HCT116 (cell line): Measurements from ENCODE around the gene KCNK4. TPM values are rescaled to one million over a fixed set of nuclear protein-coding genes. Genes with fewer than 3 reads are reported as not detected.

ENCODE experiments used
- ATAC-seq: fragments of 200-7000 bp; cut with Tn5 transposase; 2 replicates; pipeline ENCODE4 v1.9.1; 2020; ENCODE audit warnings: mild to moderate bottlenecking, moderate library complexity
- BruUV-seq: library from RNA; stranded (reverse); fragments of 400-500 nt; replicated peaks from 2 replicates; lab custom pipeline; 2021; lab: Mats Ljungman, UMichigan
- CTCF ChIA-PET: fragments of 300-600 bp; sonication (Branson Sonifier 250); formaldehyde crosslinking; loops from one replicate; lab custom pipeline; 2021; ENCODE audit warnings: antibody characterized with exemption; lab: Charles Lee
- POLR2A ChIA-PET: fragments of 300-600, 350-600 bp; sonication (Branson Sonifier 250); formaldehyde crosslinking; loops from one replicate; lab custom pipeline; 2021; ENCODE audit warnings: antibody characterized with exemption; lab: Charles Lee
- RAD21 ChIA-PET, 2 experiments: fragments of 300-600 bp; sonication (Branson Sonifier 250); formaldehyde crosslinking; loops; one replicate each; lab custom pipeline; 2023; ENCODE audit warnings: low total read pairs in 2 of 2; ENCODE audit not compliant: uncharacterized antibody in 2 of 2, unreplicated experiment in 2 of 2, low non-redundant PET in 1 of 2; lab: Charles Lee
- DNase-seq: peaks from one replicate; pipeline ENCODE4 v3.0.0-alpha.2; 2010; ENCODE audit warnings: low read depth, low spot score
- H2AFZ ChIP-seq: fragments of 200-600 bp; shearing (Covaris generic), sonication (generic); 2 replicates; pipeline ENCODE4 v1.6.1; 2017; ENCODE audit warnings: low read depth, mixed run types, mixed read lengths, antibody characterized with exemption, low read length; ENCODE audit not compliant: poor library complexity, severe bottlenecking
- H3K27ac ChIP-seq: 2 replicates; pipeline ENCODE4 v1.5.1; 2012; ENCODE audit warnings: low read depth, low read length
- H3K27me3 ChIP-seq: fragments of 200-600 bp; sonication (generic); 2 replicates; pipeline ENCODE4 v1.6.1; 2016; ENCODE audit warnings: mixed run types, low read length, mixed read lengths; ENCODE audit not compliant: insufficient read depth
- H3K36me3 ChIP-seq, 2 experiments: fragments of 200-500 bp in 1 of 2; fragments of 200-600 bp in 1 of 2; sonication (Bioruptor generic) in 1 of 2; sonication (generic) in 1 of 2; 2 replicates each; pipeline versions ENCODE4 v1.5.1 to v1.6.1; 2014 to 2016; ENCODE audit warnings: low read length in 2 of 2, inconsistent platforms in 1 of 2, mixed read lengths in 1 of 2, mixed run types in 1 of 2; ENCODE audit not compliant: insufficient read depth in 2 of 2, control insufficient read depth in 1 of 2
- H3K4me1 ChIP-seq, 2 experiments: fragments of 200-600 bp in 1 of 2; sonication (generic) in 1 of 2; 2 replicates each; pipeline versions ENCODE4 v1.5.1 to v1.6.1; 2012 to 2017; ENCODE audit warnings: low read length in 2 of 2, inconsistent platforms in 1 of 2, mild to moderate bottlenecking in 1 of 2, mixed read lengths in 1 of 2, mixed run types in 1 of 2, moderate library complexity in 1 of 2; ENCODE audit not compliant: insufficient read depth in 2 of 2, control insufficient read depth in 1 of 2
- H3K4me2 ChIP-seq: fragments of 200-600 bp; sonication (generic); 2 replicates; pipeline ENCODE4 v1.6.1; 2017; ENCODE audit warnings: mixed run types, low read length, mixed read lengths
- H3K4me3 ChIP-seq, 2 experiments: fragments of 200-600 bp in 1 of 2; sonication (generic) in 1 of 2; replicated peaks in 1 of 2; 2 replicates each; pipeline ENCODE4 v1.5.1; 2011 to 2016; ENCODE audit warnings: low read length in 2 of 2, control low read depth in 1 of 2, low read depth in 1 of 2, mild to moderate bottlenecking in 1 of 2, mixed read lengths in 1 of 2, mixed run types in 1 of 2
- H3K79me2 ChIP-seq: fragments of 200-600 bp; sonication (generic); 2 replicates; pipeline ENCODE4 v1.6.1; 2017; ENCODE audit warnings: mild to moderate bottlenecking, mixed run types, low read length, moderate library complexity, mixed read lengths; ENCODE audit not compliant: insufficient read depth
- H3K9ac ChIP-seq: fragments of 200-600 bp; sonication (generic); 2 replicates; pipeline ENCODE4 v1.6.1; 2016; ENCODE audit warnings: low read length, mixed read lengths
- H3K9me2 ChIP-seq: fragments of 200-600 bp; sonication (generic), shearing (Covaris generic); 2 replicates; pipeline ENCODE4 v1.6.1; 2017; ENCODE audit warnings: mixed run types, mild to moderate bottlenecking, moderate library complexity; ENCODE audit not compliant: insufficient read depth
- H3K9me3 ChIP-seq, 2 experiments: fragments of 200-500 bp in 1 of 2; fragments of 200-600 bp in 1 of 2; sonication (Bioruptor generic) in 1 of 2; sonication (generic) in 1 of 2; 2 replicates each; pipeline ENCODE4 v1.6.1; 2014 to 2017; ENCODE audit warnings: low read length in 2 of 2, mixed read lengths in 2 of 2, inconsistent platforms in 1 of 2, low read depth in 1 of 2, mild to moderate bottlenecking in 1 of 2, mixed run types in 1 of 2, moderate library complexity in 1 of 2; ENCODE audit not compliant: control insufficient read depth in 1 of 2, insufficient read depth in 1 of 2
- H4K20me1 ChIP-seq: fragments of 200-600 bp; sonication (generic), shearing (Covaris generic); 2 replicates; pipeline ENCODE4 v1.6.1; 2017; ENCODE audit warnings: mixed run types, mild to moderate bottlenecking, moderate library complexity; ENCODE audit not compliant: insufficient read depth
- CBX3 ChIP-seq: IDR thresholded peaks from 2 replicates; pipeline ENCODE4 v1.6.1; 2012; ENCODE audit warnings: low read depth
- CEBPB ChIP-seq: IDR thresholded peaks from 2 replicates; pipeline ENCODE4 v1.6.1; 2012; ENCODE audit warnings: low read depth
- EGR1 ChIP-seq: IDR thresholded peaks from 2 replicates; pipeline ENCODE4 v1.6.1; 2012; ENCODE audit warnings: low read depth
- ELF1 ChIP-seq: IDR thresholded peaks from 2 replicates; pipeline ENCODE4 v1.6.1; 2012; ENCODE audit warnings: low read depth, borderline replicate concordance
- EZH2 ChIP-seq: fragments of 200-600 bp; sonication (generic); IDR thresholded peaks from 2 replicates; pipeline ENCODE4 v1.6.1; 2017; ENCODE audit warnings: antibody characterized with exemption, mixed run types
- EZH2phosphoT487 ChIP-seq: fragments of 200-600 bp; IDR thresholded peaks from 2 replicates; pipeline ENCODE4 v1.6.1; 2018; ENCODE audit warnings: antibody characterized with exemption, borderline replicate concordance
- POLR2A ChIP-seq: IDR thresholded peaks from 2 replicates; pipeline ENCODE4 v1.7.0; 2011; ENCODE audit warnings: borderline replicate concordance; ENCODE audit not compliant: insufficient read depth, insufficient read length; ENCODE audit errors: extremely low read depth
- POLR2AphosphoS5 ChIP-seq: IDR thresholded peaks from 2 replicates; pipeline ENCODE4 v1.6.1; 2011; ENCODE audit warnings: mild to moderate bottlenecking, low read depth, low read length, moderate library complexity
- RAD21 ChIP-seq: IDR thresholded peaks from 2 replicates; pipeline ENCODE4 v1.6.1; 2012; ENCODE audit warnings: low read depth, mild to moderate bottlenecking
- SIN3A ChIP-seq: IDR thresholded peaks from 2 replicates; pipeline ENCODE4 v1.6.1; 2012; ENCODE audit warnings: low read depth
- SP1 ChIP-seq: IDR thresholded peaks from 2 replicates; pipeline ENCODE4 v1.6.1; 2012; ENCODE audit warnings: low read depth
- SRF ChIP-seq: IDR thresholded peaks from 2 replicates; pipeline ENCODE4 v1.6.1; 2012; ENCODE audit warnings: low read depth
- TCF7L2 ChIP-seq: IDR thresholded peaks from 2 replicates; pipeline ENCODE4 v1.7.0; 2011; ENCODE audit warnings: borderline replicate concordance, inconsistent platforms; ENCODE audit not compliant: insufficient read depth, insufficient read length; ENCODE audit errors: extremely low read depth
- ZFX ChIP-seq: fragments of 450-650 bp; IDR thresholded peaks from 2 replicates; pipeline ENCODE4 v1.6.1; 2017
- ZNF274 ChIP-seq: fragments of 200-500 bp; sonication (Bioruptor generic); IDR thresholded peaks from 2 replicates; pipeline ENCODE4 v1.6.1; 2014; ENCODE audit warnings: mild to moderate bottlenecking, low read depth, low read length, inconsistent platforms
- intact Hi-C: fragments of 100-400 bp; cut with micrococcal nuclease; formaldehyde crosslinking; loops from 2 replicates; pipeline ENCODE4 v1.10.0; 2022
- total RNA-seq: library from RNA; stranded (reverse); gene quantifications from one replicate; pipeline ENCODE4 v1.2.1, GENCODE V29; 2021; ENCODE audit not compliant: unreplicated experiment
- TF ChIP-seq, protein P1 (sequence below): IDR thresholded peaks from 2 replicates; pipeline ENCODE4 v1.6.1; 2011; ENCODE audit warnings: mild to moderate bottlenecking, low read length, moderate library complexity; ENCODE audit not compliant: insufficient replicate concordance; ENCODE audit errors: extremely low read depth
- TF ChIP-seq, protein P2 (sequence below), 3 experiments: fragments of 200-600 bp in 1 of 3; sonication (generic) in 1 of 3; IDR thresholded peaks in 2 of 3; conservative IDR thresholded peaks in 1 of 3; 2 replicates each; pipeline ENCODE4 v1.5.1; 2012 to 2017; ENCODE audit warnings: low read depth in 2 of 3, low read length in 2 of 3, antibody characterized with exemption in 1 of 3, borderline replicate concordance in 1 of 3, control low read depth in 1 of 3, mild to moderate bottlenecking in 1 of 3, mixed read lengths in 1 of 3, mixed run types in 1 of 3, moderate library complexity in 1 of 3; ENCODE audit not compliant: insufficient read depth in 1 of 3
- TF ChIP-seq, protein P3 (sequence below): IDR thresholded peaks from 2 replicates; pipeline ENCODE4 v1.6.1; 2012
- TF ChIP-seq, protein P4 (sequence below): IDR thresholded peaks from 2 replicates; pipeline ENCODE4 v1.6.1; 2012

The KCNK4 gene
- total RNA-seq, 1 experiment from 2014 or later = not detected

DNA sequence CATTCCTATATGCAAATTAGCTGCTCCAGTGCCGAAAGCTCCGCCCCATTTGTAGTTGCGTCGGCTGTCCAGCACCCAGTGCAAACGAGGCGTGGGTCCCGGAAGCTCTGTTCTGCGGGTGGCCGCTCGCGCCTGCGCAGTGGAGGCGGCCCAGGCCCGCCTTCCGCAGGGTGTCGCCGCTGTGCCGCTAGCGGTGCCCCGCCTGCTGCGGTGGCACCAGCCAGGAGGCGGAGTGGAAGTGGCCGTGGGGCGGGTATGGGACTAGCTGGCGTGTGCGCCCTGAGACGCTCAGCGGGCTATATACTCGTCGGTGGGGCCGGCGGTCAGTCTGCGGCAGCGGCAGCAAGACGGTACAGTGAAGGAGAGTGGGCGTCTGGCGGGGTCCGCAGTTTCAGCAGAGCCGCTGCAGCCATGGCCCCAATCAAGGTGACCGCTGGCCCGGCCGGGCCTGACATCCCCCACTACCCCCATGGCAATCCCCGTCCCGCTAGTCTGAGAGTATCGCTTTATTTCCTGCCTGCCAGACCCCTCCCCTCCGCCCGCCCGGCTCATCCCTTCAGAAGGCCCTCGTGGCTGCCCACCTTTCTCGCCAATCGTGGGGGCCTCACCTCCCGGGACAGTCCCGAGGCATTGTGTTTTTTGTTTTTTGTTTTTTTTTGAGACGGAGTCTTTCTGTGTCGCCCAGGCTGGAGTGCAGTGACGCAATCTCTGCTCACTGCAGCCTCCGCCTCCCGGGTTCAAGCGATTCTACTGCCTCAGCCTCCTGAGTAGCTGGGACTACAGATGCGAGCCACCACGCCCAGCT lies 27.1 kb downstream of the KCNK4 start, which contains the start of gene PRDX5:
PRDX5 (plus strand) TSS at position 161 of the 805 bp plus-strand sequence; CDS start at position 256, 95 bp downstream.
- CTCF ChIA-PET = interaction anchor here (0.6 to 3.7 kb wide), 23 partner anchors 11 to 515 kb away, joined by 3 to 92 read pairs (median 5); partner anchors contain the start of genes BAD, ESRRA and FKBP2
- BruUV-seq = TSS peak; percentile 61

More for the DNA sequence above, 27.1 kb downstream of the KCNK4 start, which contains the start of gene PRDX5:
- Histone ChIP-seq H4K20me1 (no peaks in the 10 kb centered on the region), H3K4me2 (peak within 1 kb of the TSS; percentile 77), H3K36me3 (peaks cover 7 to 23% of the 10 kb centered on the region in 2 experiments; a peak in 2 of 4 replicates), H3K4me3 (peak within 1 kb of the TSS; percentile 80 to 84), H3K9ac (peak within 1 kb of the TSS; percentile 89), H3K27me3 (no peaks in the 10 kb centered on the region), H2AFZ (no peak within 1 kb of the TSS), H3K9me3 (no peaks in the 10 kb centered on the region), H3K4me1 (peaks cover 22 to 64% of the 10 kb centered on the region in 2 experiments), H3K27ac (peak within 1 kb of the TSS; percentile 83), H3K9me2 (no peaks in the 10 kb centered on the region), H3K79me2 (peaks cover 33% of the 10 kb centered on the region)
- no peak for TF ChIP-seq CEBPB
- no peak for TF ChIP-seq ELF1
- TF ChIP-seq, protein P1, sequence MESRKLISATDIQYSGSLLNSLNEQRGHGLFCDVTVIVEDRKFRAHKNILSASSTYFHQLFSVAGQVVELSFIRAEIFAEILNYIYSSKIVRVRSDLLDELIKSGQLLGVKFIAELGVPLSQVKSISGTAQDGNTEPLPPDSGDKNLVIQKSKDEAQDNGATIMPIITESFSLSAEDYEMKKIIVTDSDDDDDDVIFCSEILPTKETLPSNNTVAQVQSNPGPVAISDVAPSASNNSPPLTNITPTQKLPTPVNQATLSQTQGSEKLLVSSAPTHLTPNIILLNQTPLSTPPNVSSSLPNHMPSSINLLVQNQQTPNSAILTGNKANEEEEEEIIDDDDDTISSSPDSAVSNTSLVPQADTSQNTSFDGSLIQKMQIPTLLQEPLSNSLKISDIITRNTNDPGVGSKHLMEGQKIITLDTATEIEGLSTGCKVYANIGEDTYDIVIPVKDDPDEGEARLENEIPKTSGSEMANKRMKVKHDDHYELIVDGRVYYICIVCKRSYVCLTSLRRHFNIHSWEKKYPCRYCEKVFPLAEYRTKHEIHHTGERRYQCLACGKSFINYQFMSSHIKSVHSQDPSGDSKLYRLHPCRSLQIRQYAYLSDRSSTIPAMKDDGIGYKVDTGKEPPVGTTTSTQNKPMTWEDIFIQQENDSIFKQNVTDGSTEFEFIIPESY = no peak
- TF ChIP-seq, protein P2, sequence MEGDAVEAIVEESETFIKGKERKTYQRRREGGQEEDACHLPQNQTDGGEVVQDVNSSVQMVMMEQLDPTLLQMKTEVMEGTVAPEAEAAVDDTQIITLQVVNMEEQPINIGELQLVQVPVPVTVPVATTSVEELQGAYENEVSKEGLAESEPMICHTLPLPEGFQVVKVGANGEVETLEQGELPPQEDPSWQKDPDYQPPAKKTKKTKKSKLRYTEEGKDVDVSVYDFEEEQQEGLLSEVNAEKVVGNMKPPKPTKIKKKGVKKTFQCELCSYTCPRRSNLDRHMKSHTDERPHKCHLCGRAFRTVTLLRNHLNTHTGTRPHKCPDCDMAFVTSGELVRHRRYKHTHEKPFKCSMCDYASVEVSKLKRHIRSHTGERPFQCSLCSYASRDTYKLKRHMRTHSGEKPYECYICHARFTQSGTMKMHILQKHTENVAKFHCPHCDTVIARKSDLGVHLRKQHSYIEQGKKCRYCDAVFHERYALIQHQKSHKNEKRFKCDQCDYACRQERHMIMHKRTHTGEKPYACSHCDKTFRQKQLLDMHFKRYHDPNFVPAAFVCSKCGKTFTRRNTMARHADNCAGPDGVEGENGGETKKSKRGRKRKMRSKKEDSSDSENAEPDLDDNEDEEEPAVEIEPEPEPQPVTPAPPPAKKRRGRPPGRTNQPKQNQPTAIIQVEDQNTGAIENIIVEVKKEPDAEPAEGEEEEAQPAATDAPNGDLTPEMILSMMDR (IDR thresholded peaks at IDR 0.05 in 2 of 3, conservative IDR thresholded peaks at IDR 0.05 in 1 of 3; ENCODE audit: borderline replicate concordance in 1 of 3, insufficient read depth in 1 of 3, low read depth in 2 of 3, low read length in 2 of 3) = peak in 2 of 3 experiments; percentile 28 to 38; a peak in 3 of 6 replicates
- peak; percentile 53; the same call in 1 of the 2 replicates for TF ChIP-seq ZFX
- TF ChIP-seq SIN3A = no peak
- TF ChIP-seq, protein P3, sequence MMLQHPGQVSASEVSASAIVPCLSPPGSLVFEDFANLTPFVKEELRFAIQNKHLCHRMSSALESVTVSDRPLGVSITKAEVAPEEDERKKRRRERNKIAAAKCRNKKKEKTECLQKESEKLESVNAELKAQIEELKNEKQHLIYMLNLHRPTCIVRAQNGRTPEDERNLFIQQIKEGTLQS = no peak
- TF ChIP-seq ZNF274 = no peak
- no peak for TF ChIP-seq TCF7L2
- TF ChIP-seq RAD21 = no peak
- no peak for TF ChIP-seq EZH2
- no peak for TF ChIP-seq EZH2phosphoT487
- TF ChIP-seq EGR1 = no peak
- no peak for TF ChIP-seq POLR2A
- TF ChIP-seq, protein P4, sequence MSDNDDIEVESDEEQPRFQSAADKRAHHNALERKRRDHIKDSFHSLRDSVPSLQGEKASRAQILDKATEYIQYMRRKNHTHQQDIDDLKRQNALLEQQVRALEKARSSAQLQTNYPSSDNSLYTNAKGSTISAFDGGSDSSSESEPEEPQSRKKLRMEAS = no peak
- no peak for TF ChIP-seq SP1
- TF ChIP-seq POLR2AphosphoS5 = peak; percentile 88
- no peak for TF ChIP-seq CBX3
- TF ChIP-seq SRF = no peak
- DNase-seq (peak; percentile 94), ATAC-seq (peak; percentile 82)
- ChIA-PET POLR2A (interaction anchor here (0.6 to 3.0 kb wide), 26 partner anchors 9 to 1769 kb away, joined by 3 to 77 read pairs (median 6); partner anchors contain the start of genes CATSPERZ, ESRRA, FKBP2 and PLCB3), RAD21 (interaction anchor here (0.6 to 2.6 kb wide), 14 partner anchors 13 to 131 kb away, joined by 3 to 29 read pairs (median 4); partner anchors contain the start of gene ESRRA (in 2 of the 2))
- intact Hi-C loops = loop anchor here (1.0 kb wide), 3 partner anchors 13 to 41 kb away; partner anchors contain the start of gene RPS6KA4
